ENCODE measurements around the gene RPL19. TPM values are rescaled to one million over a fixed set of nuclear protein-coding genes. Genes with fewer than 3 reads are reported as not detected.

Gene RPL19
- total and polyA plus RNA-seq, 11 donors = 836 to 2,599 (median 1,138) TPM

DNA sequence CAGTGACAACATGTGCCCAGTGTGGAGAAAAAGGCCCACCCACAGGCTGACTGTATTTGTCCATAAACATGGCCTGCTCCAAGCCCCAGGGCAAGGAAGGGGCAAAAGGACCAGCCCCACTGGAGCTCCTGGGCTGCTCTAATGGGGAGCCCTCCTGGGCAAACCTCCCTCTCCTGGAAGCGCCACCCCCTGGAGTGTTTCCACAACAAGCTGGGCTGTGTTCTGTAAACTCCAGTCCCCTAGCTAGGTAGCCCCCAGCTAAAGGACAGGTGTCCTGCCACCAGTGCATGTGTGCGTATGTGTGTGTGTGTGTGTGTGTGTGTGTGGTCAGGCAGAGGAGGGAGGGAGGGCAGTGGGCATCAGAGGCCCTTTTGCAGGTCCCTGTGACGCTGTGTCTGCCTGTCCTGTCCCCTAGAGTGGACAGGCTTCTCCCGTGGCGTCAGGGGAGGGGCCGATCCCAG lies 36.9 kb downstream of the RPL19 start:
- Histone ChIP-seq H3K27ac (no peak overlapping the region), H3K4me3 (no peak overlapping the region), H3K36me3 (no peaks in the 10 kb centered on the region), H3K9me3 (no peaks in the 10 kb centered on the region), H3K4me1 (peaks cover 0 to 19% (median 3%) of the 10 kb centered on the region in 12 donors), H3K27me3 (peaks cover 0 to 41% (median 9%) of the 10 kb centered on the region in 9 donors)
- ATAC-seq = no peak
- DNase-seq = peak in 1 of 5 donors; percentile 23
- TF ChIP-seq POLR2A (IDR thresholded peaks at IDR 0.05) = no peak
- TF ChIP-seq, protein P1, sequence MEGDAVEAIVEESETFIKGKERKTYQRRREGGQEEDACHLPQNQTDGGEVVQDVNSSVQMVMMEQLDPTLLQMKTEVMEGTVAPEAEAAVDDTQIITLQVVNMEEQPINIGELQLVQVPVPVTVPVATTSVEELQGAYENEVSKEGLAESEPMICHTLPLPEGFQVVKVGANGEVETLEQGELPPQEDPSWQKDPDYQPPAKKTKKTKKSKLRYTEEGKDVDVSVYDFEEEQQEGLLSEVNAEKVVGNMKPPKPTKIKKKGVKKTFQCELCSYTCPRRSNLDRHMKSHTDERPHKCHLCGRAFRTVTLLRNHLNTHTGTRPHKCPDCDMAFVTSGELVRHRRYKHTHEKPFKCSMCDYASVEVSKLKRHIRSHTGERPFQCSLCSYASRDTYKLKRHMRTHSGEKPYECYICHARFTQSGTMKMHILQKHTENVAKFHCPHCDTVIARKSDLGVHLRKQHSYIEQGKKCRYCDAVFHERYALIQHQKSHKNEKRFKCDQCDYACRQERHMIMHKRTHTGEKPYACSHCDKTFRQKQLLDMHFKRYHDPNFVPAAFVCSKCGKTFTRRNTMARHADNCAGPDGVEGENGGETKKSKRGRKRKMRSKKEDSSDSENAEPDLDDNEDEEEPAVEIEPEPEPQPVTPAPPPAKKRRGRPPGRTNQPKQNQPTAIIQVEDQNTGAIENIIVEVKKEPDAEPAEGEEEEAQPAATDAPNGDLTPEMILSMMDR (IDR thresholded peaks at IDR 0.05) = no peak
- 77 to 85% (median 81%) methylated on average over 5 to 6 of the region's 6 CpGs; no CpG with 5 or more reads in 1 of the 4 donors for WGBS, 4 donors
- intact Hi-C loops (cut with DNase I) = loop anchor here in 3 of 10 donors (10.0 kb wide), 3 partner anchors 52 to 252 kb away; partner anchors contain the start of gene ARL5C (in 1 of the 3)

DNA sequence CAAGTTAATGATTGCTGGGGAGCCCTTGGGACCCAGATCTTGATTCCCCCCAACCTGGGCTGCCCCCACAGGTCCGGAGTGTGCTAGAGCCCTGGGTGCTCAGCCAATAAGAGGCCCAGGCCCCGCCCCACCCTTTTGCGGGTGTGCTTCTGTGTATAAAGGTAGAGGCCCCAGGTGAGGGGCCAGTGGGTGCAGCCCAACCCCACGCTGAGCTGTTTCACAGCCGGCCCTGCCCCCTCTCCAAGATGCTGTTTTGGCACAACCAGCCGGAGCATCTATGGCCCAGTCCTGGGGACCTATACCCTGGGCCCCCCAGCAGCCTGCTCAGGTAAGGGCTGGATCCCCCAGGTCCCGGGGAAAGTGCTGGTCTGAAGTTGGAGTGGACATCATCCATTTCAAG lies 37.5 kb downstream of the RPL19 start:
- TF ChIP-seq, protein P1 (IDR thresholded peaks at IDR 0.05) = no peak
- TF ChIP-seq POLR2A (IDR thresholded peaks at IDR 0.05) = no peak
- Histone ChIP-seq H3K27me3 (peaks cover 0 to 35% (median 4%) of the 10 kb centered on the region in 9 donors), H3K36me3 (no peaks in the 10 kb centered on the region), H3K4me3 (no peak overlapping the region), H3K27ac (no peak overlapping the region), H3K4me1 (peaks cover 0 to 15% (median 0%) of the 10 kb centered on the region in 12 donors), H3K9me3 (no peaks in the 10 kb centered on the region)
- WGBS, 4 donors = 80 to 90% (median 82%) methylated on average over 4 to 7 of the region's 7 CpGs
- ATAC-seq = no peak
- intact Hi-C loops (cut with DNase I) = loop anchor here in 3 of 10 donors (10.0 kb wide), 3 partner anchors 53 to 253 kb away; partner anchors contain the start of gene ARL5C (in 1 of the 3)
- peak in 1 of 5 donors; percentile 41 for DNase-seq

- peaks cover 0 to 15% (median 0%) of the 10 kb centered on the region in 12 donors for H3K4me1 ChIP-seq
- H3K27me3 ChIP-seq = peaks cover 0 to 27% (median 0%) of the 10 kb centered on the region in 9 donors
- WGBS, 4 donors = 9 to 33% (median 28%) methylated on average over 7 to 15 of the region's 15 CpGs
- DNase-seq (peak in 3 of 5 donors; percentile 62 to 69 (median 68)), ATAC-seq (peak; percentile 37 to 72 (median 64))
- no peak for TF ChIP-seq POLR2A (IDR thresholded peaks at IDR 0.05)
- TF ChIP-seq, protein P1 (IDR thresholded peaks at IDR 0.05) = no peak
- H3K36me3 ChIP-seq = no peaks in the 10 kb centered on the region
- H3K9me3 ChIP-seq = no peaks in the 10 kb centered on the region
- peak overlapping the region in 1 of 12 donors; percentile 5 for H3K4me3 ChIP-seq
- intact Hi-C loops (cut with DNase I) = loop anchor here in 3 of 10 donors (10.0 kb wide), 3 partner anchors 54 to 254 kb away; partner anchors contain the start of gene ARL5C (in 1 of the 3)
- peak overlapping the region in 1 of 12 donors; percentile 40 for H3K27ac ChIP-seq
Measured at GRCh38 chr17:39238311-39238972, 38.4 kb downstream of the RPL19 start.
